GM18526 (cell line): ENCODE results near the gene IL1RN.

Experiments used
- POLR2A ChIP-seq: IDR thresholded peaks from 3 replicates; pipeline ENCODE4 v1.6.1; 2011; ENCODE audit not compliant: insufficient read length; ENCODE audit errors: extremely low read depth

Gene IL1RN

GRCh38 chr2:113172721-113173541, 45.5 kb downstream of the IL1RN start:
- TF ChIP-seq POLR2A = no peak

GRCh38 chr2:113173542-113174375, 46.4 kb downstream of the IL1RN start, which contains the start of gene PSD4:
Gene PSD4 (plus strand): TSS chr2:113173971. CDS start chr2:113182457, 8,486 bp downstream.
- peak; percentile 92 for TF ChIP-seq POLR2A

GRCh38 chr2:113174376-113174750, 47.0 kb downstream of the IL1RN start:
- TF ChIP-seq POLR2A = no peak

- TF ChIP-seq POLR2A = peak; percentile 86
These were observed 47.7 kb downstream of the IL1RN start for GRCh38 chr2:113175042-113175628.

GRCh38 chr2:113175736-113176695, 48.6 kb downstream of the IL1RN start:
- TF ChIP-seq POLR2A = no peak

- no peak for TF ChIP-seq POLR2A
These were observed 49.4 kb downstream of the IL1RN start for GRCh38 chr2:113176696-113177355.

GRCh38 chr2:113178069-113178746, 50.8 kb downstream of the IL1RN start:
- TF ChIP-seq POLR2A = no peak

GRCh38 chr2:113178891-113179290, 51.5 kb downstream of the IL1RN start:
- TF ChIP-seq POLR2A = no peak

- TF ChIP-seq POLR2A = no peak
These were observed 52.1 kb downstream of the IL1RN start for GRCh38 chr2:113179446-113180045.

- no peak for TF ChIP-seq POLR2A
These were observed 52.9 kb downstream of the IL1RN start for GRCh38 chr2:113180131-113180946.

GRCh38 chr2:113181258-113182051, 54.1 kb downstream of the IL1RN start:
- no peak for TF ChIP-seq POLR2A
